MM.1S (cell line): Measurements from ENCODE around the gene ACTN4.

Source experiments
- CTCF ChIP-seq: fragments of 300-600 bp; sonication (generic); IDR thresholded peaks from 2 replicates; pipeline ENCODE4 v1.5.1; 2016; ENCODE audit warnings: antibody characterized with exemption, low read length, mixed read lengths
- EZH2phosphoT487 ChIP-seq: fragments of 300-600 bp; sonication (generic); IDR thresholded peaks from 2 replicates; pipeline ENCODE4 v1.6.1; 2018; ENCODE audit warnings: antibody characterized with exemption, low read length

GRCh38 chr19:38619361-38620174 is 27.9 kb upstream of the ACTN4 start:
- TF ChIP-seq CTCF (no peak), EZH2phosphoT487 (no peak)
